GM19467 (cell line): Measurements from ENCODE around the gene IL17RC.
"Not testable (repeated sequence)": the region's sequence is repeated elsewhere in the genome, so short reads cannot be mapped to it uniquely, and the experiment has no call there.

Source experiments
- ATAC-seq: cut with Tn5 transposase; IDR thresholded peaks from one replicate; pipeline ENCODE4 v1.9.1; 2021; ENCODE audit warnings: mild to moderate bottlenecking, moderate library complexity; ENCODE audit not compliant: unreplicated experiment

Gene IL17RC

GRCh38 chr3:9914559-9915253, 2.2 kb upstream of the IL17RC start:
- no peak for ATAC-seq

DNA sequence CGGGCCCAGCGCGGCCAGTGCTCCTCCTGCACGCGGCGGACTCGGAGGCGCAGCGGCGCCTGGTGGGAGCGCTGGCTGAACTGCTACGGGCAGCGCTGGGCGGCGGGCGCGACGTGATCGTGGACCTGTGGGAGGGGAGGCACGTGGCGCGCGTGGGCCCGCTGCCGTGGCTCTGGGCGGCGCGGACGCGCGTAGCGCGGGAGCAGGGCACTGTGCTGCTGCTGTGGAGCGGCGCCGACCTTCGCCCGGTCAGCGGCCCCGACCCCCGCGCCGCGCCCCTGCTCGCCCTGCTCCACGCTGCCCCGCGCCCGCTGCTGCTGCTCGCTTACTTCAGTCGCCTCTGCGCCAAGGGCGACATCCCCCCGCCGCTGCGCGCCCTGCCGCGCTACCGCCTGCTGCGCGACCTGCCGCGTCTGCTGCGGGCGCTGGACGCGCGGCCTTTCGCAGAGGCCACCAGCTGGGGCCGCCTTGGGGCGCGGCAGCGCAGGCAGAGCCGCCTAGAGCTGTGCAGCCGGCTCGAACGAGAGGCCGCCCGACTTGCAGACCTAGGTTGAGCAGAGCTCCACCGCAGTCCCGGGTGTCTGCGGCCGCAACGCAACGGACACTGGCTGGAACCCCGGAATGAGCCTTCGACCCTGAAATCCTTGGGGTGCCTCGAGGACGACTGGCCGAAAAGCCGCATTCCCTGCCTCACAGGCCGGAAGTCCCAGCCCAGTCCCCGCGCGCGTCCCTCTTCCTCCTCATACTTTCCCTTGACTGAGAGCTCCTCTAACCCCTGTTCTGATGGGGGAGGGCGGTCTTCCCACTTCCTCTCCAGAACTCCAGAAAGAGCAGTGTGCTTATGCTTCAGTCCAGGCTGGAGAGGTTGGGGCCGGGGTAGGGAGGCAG, 1.4 kb upstream of the IL17RC start:
- ATAC-seq: no peak

- ATAC-seq: no peak
These were observed 558 bp upstream of the IL17RC start for GRCh38 chr3:9916346-9916733.

- ATAC-seq: no peak
These were observed 922 bp downstream of the IL17RC start for GRCh38 chr3:9917820-9918219.

- ATAC-seq: no peak
These were observed 1.6 kb downstream of the IL17RC start for GRCh38 chr3:9918261-9919038.

GRCh38 chr3:9928158-9928557, 11.3 kb downstream of the IL17RC start:
- no peak for ATAC-seq

DNA sequence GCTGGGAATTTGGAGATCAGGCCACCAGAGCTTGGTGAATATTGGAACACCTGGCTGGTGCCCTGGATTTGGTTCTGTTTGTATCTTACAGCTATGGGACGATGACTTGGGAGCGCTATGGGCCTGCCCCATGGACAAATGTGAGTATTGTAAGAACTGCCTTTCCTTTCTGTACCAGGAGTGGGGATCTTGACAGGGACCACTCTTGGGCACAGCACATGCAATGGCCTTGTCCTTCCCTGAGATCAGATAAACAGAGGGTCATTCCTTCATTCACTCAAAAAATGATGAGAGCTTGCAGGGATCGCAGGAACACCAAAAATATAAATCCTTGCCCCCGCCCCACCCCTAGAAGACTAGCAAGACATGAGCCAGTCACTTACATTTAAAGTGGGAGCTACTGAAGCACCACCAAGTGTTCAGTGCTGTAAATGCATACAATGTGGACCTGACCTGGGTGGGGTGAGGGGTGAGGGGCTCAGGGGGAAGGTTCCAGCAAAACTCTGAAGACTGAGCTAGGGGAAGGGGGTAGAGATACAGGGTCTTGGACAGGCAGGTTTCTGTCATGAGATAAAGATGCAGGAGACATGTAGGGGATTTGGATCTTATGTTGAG, 14.0 kb downstream of the IL17RC start:
- no peak for ATAC-seq

GRCh38 chr3:9932535-9932842, 15.6 kb downstream of the IL17RC start:
- ATAC-seq: no peak

DNA sequence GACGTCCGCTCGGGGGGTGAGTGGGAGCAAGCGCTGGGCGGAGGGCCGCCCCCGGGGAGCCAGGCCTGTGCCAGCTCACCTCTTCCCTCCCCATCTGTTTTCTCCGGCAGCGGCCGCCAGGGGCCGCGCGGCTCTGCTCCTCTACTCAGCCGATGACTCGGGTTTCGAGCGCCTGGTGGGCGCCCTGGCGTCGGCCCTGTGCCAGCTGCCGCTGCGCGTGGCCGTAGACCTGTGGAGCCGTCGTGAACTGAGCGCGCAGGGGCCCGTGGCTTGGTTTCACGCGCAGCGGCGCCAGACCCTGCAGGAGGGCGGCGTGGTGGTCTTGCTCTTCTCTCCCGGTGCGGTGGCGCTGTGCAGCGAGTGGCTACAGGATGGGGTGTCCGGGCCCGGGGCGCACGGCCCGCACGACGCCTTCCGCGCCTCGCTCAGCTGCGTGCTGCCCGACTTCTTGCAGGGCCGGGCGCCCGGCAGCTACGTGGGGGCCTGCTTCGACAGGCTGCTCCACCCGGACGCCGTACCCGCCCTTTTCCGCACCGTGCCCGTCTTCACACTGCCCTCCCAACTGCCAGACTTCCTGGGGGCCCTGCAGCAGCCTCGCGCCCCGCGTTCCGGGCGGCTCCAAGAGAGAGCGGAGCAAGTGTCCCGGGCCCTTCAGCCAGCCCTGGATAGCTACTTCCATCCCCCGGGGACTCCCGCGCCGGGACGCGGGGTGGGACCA, 16.1 kb downstream of the IL17RC start:
- ATAC-seq: peak; percentile 60

DNA sequence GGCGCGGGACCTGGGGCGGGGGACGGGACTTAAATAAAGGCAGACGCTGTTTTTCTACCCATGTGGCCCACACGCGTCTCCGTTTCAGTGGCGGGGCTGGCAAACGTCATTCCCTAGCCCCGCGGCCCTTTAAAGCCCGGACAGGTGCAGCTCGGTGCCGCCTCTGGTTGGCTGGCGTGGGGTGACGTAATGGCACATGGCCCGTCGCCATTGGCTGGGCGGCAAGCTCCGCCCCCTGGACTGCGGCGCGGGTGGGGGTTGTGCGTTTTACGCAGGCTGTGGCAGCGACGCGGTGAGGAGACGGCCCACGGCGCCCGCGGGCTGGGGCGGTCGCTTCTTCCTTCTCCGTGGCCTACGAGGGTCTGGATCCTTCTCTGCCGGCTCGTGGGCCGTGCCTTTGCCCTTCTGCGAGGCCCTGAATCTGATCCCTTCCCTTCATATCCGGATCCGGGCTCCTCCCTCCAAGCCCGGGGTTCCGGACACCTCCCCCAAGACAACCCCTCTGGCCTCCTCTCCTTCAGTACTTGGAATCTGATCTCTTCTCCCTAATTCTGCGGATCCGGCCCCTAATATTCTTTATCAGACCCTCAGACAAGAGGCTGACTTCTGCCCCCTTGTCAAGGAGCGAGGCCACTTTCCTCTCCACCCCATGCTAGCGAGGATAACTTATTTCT, 16.8 kb downstream of the IL17RC start, which contains the start of gene CRELD1:
Gene CRELD1, plus strand, starts transcription at position 274 of the 674 bp plus-strand sequence. CDS start 605 bp downstream, outside the sequence.
- peak; percentile 89 for ATAC-seq

GRCh38 chr3:9934235-9934621, 17.3 kb downstream of the IL17RC start:
- ATAC-seq: no peak

DNA sequence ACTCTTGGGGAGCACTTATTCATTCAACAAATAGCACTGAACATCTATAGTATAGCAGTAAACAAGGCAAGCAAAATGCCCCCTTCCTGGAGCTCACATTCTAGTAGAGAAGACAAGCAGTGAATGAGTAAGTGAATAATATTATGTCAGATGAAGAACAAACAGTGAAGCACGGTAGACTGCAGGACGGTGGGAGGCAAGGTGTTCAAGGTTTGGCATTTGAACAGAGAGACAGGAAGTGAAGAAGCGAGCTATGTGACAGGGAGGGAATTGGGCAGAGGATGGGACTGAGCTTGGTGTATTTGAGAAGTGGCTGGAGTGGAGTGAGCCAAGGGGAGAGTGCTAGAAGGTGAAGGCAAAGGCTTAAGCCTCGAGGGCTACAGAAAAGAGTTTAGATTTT, 18.1 kb downstream of the IL17RC start:
- ATAC-seq: no peak

DNA sequence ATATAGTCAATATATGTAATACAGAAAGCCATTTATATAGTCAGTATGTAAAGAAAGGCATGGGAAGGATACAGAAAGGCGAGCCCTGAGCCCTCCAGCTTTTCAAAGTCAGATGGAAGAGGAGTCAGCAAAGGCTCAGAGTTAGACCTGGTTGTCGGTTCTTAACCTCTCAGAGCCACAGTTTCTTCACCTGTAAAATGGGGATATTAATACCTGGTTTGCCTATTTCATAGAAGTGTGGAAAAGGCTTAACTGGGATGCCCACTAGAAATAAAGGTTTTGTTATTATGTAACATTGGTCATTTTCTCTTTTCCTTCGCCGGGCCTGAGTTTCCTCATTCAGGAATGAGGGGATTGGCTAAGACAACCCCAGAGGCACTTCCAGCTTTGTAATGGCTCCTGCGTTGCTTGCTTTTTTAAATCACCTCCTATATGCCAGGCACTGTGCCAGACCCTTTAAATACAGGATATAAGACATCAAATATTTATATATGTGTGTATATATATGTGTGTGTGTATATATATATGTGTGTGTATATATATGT, 19.1 kb downstream of the IL17RC start:
- ATAC-seq: no peak

- no peak for ATAC-seq
These were observed 20.8 kb downstream of the IL17RC start for GRCh38 chr3:9937486-9938238.

DNA sequence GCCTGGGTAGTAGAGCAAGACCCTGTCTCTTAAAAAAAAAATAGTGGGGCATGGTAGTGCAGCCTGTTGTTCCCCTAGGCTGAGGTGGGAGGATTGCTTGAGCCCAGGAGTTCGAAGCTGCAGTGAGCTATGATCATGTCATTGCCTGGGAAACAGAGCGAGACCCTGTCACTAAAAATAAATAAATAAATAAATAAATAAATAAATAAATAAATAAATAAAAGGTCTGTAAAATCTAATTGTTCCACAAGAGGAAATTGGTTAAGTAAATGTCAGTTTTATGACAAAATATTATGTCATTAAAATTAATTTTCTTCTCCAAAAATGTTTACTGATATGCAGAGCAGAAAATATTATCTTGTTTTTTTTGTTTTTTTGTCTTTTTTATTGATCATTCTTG, 22.1 kb downstream of the IL17RC start:
- ATAC-seq: no peak

- ATAC-seq: not testable (repeated sequence)
These were observed 23.0 kb downstream of the IL17RC start for GRCh38 chr3:9939906-9940305.

GRCh38 chr3:9940746-9941145, 23.8 kb downstream of the IL17RC start:
- no peak for ATAC-seq

GRCh38 chr3:9942164-9942563, 25.3 kb downstream of the IL17RC start:
- ATAC-seq: no peak
